HG03575 (cell line): Measurements from ENCODE around the gene NGEF.

Source experiments
- ATAC-seq: cut with Tn5 transposase; IDR thresholded peaks from one replicate; pipeline ENCODE4 v1.9.1; 2021; ENCODE audit not compliant: unreplicated experiment, insufficient number of reproducible peaks, low FRiP score; ENCODE audit errors: extremely low read depth

The NGEF gene

DNA sequence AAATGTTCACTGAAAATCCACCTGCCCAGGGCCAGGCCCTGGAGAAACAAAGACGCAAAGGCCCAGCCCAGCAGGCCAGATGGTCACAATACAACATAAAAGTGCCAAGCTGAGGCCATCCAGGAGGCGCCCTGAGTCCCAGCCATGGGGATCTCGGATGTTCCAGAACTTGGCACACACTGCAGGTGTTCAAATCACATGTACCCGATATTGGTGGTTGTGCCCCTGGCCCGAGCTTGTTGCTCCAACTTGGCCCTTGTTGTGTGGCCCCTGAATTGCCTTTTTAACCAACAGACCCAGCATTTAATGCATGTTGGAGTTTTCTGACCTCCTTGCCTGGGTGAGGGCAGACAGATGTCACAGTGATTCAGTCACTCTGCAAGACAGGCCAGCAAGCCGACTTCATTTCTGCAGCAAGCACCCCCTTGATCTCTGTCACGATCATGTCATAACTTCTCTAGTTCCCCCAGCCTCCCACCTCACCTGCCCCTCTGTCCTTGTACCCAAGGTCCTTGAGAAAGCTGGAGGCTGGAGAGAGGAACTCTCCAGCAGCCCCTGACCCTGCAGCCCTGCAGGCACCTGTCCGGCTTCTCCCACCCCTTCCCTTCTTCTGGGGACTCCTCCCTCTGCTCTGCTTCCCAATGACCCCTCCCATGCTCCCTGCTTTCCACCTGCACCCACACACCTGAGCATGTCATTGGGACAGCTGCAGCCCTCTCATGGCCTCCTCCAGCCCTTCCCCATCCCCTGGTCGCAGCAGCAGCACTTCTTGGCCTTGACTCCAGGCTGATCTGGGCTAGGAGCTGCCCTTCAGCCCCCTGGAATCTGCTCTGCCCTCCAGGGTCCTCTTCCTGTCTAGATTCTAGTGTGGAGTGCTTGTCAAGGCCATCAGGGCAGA, 9.1 kb downstream of the NGEF start:
- ATAC-seq, result no peak

DNA sequence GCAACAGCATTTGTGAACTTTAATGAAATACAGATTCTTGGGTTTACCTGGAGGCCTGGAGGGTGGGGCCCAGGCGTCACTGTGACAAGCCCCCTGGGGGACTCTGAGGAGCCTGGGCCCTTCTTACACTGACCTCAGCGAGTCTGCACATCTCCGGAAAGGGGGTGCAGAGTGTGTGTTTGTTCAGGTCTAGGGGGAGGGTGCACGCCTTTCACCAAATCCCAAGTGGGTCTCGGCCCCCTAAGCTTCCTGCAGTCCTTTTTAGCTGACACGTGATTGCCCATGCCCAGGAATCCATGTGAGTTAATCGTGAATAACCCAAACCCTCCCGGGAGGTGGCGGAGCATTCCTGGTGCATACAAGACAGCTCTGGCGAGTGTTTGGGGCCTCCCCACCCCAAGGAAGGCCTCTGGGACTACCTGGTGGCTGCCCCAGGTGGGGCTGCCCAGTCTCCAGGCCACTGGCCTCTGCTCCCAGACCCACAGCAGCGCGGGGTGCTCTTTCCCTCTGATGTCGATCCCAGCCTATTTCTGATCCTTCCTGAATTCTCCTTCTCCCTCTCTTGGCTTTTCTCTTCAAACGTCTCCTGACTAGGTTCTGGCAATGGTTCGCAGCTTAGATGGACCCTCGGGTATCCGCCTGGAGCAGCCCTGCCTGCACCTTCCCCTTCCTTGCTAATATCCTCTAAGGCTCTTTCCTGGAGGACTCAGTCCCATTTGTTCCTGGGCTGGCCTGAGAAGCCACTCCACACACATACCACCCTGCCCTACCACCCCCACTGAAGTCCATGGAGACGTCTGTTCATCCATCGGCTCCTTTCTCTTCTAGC, 10.0 kb downstream of the NGEF start:
- no peak for ATAC-seq

GRCh38 chr2:233000886-233001750, 11.9 kb downstream of the NGEF start:
- ATAC-seq, result no peak

DNA sequence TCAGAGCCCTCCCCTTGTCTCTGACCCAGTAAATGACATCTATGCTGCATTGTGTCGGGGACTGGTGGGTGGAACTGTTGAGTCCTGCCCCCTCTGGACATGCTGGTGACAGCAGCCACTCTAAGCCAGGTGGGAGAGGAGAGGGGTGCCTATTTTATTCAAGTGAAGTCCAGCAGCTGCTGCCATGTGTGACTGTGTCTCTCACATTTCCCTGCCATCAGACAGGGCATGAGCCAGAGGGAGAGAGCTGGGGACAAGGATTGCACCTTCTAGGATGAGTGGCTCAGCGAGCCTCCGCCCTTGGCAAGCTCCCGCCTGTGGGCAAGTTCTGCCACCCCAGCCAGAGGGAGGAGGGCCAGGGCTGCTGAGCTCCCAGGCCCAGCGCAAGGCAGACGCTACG, 13.7 kb downstream of the NGEF start:
- ATAC-seq, result no peak

DNA sequence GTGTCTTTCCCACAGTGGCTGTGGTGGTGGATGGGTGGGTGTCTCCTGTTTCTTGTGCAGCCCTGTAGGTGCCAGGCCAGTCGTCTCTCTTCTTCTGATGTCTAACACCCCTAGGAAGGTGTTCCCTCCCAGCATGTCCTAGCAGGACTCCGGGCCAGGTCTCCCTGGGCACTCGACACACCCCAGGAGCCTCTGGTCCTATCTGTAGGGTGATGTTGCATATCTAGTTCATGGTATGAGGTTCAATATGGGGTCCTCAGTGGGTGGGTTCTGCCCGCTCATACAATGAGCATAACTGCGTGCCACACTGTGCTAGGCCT, 14.4 kb downstream of the NGEF start:
- no peak for ATAC-seq

DNA sequence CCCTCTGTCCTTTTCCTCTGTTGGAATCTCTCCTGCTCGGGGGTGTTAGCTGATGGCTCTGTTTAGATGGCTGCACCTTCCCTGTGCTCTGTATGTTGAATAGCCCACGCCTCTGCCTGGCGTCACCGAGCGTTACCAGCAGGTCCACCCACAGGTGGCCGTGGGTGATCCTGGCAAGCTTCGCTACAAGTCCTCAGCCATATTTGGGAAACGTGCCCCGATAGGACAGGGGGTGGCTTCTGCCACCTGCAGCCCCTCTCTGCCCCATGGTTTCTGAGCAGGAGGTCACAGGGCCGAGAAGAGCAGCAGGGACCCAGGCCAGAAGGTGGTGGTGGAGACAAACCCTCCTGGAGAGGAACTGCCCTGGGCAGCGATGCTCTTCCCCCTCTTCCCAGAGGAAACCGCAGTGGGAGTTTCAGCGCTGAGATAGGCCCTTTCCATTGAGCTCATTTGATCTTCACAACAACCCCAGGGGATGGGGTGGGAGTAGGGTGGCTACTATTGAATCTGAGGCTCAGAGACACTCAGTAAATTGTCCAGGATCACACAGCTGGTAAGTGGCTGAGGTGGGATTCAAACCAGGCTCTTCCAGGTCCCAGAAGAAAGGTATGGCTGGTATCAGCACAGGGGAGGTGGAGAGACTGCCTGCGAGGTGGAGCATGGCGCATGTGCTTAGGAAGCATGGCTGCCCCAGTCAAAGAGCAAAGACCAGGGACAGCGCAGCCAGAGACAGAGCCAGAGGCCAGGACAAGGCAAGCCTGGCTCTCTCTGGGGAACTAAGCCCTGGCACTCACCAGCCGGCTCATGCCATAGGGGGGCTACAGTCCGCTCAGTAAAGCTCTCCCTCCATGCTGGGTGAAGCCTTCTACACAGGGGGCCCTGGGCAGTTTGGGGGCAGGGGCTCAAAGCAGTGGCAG, 15.0 kb downstream of the NGEF start:
- no peak for ATAC-seq

DNA sequence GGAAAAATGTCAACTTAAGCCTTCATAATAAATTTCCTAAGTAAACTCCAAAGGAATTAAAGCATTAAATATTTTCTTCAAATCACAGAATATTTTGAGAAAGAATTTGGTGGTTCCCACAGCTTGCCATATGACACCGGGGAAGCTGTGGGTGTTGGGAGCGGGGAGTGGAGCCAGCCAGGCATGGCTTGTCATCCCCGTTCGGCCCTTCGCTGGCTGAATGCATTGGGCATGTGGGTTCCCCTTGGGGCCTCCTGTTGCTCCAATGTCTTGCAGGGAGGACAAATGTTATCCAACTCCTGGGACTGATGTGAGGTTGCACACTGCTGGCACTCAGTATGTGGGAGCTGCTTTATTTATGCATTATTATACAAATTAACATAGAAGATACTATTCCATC, 18.6 kb downstream of the NGEF start:
- no peak for ATAC-seq

GRCh38 chr2:232993231-232993821, 19.7 kb downstream of the NGEF start:
- no peak for ATAC-seq

- no peak for ATAC-seq
Observed at GRCh38 chr2:232986155-232986554, 26.9 kb downstream of the NGEF start.

GRCh38 chr2:232984451-232985207, 28.4 kb downstream of the NGEF start:
- no peak for ATAC-seq

DNA sequence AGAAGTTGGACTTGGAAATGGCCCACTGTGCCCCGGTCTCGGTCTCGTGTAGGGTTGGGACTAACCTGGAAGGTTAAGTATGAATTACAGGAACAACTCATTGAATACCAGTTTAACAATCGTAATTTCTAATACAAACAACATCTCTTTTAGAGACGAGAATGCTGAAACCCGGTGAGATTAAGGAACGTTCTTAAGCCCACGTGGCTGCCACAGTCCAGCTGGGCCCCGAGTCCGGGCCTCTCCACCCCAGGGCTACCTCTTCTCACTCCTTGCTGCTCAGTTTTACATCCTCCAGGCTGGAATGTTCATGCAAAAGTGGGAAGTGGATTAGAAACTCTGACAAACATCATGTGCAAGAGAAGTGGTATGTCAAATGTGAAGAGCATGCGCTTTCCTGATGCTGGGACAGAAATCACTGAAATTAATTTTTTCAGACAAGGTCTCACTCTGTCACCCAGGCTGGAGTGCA, 29.4 kb downstream of the NGEF start:
- no peak for ATAC-seq

DNA sequence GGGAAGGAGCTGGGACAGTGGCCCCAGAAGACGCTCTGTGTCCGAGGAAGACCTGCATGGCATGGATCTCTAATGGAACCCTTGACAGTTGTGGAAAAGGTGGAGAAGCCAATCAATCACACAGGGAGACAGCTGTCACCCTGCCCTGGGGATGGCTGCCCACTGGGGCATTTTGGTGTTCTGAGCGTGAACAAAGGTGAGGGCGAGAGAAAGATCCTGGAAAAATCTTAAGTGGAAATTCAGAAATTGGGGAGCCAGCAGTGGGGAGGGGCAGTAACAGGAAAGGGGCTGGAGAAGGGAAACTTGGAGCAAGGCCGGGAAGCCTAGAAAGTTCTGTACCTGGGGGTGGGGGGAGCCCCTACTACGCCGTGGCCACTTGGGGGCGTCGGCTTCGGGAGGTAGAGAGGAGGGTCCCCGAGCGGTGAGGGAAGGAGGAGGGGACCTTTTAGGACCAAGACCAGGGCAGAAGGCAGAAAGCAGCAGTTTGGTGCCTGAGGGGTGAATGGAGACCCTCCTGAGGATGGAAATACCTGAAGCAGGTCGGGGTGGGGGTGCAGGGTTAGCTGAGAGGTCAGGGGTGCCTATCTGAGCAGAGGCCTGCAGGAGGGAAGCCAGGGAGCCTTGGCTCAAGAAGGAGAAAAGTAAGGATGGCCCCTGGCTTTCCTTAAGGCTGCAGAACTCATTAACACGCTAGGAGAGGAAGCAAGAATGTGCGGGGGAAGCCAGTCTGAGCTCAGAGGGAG, 30.0 kb downstream of the NGEF start:
- ATAC-seq, result no peak

- no peak for ATAC-seq
Observed at GRCh38 chr2:232981767-232982360, 31.2 kb downstream of the NGEF start.

DNA sequence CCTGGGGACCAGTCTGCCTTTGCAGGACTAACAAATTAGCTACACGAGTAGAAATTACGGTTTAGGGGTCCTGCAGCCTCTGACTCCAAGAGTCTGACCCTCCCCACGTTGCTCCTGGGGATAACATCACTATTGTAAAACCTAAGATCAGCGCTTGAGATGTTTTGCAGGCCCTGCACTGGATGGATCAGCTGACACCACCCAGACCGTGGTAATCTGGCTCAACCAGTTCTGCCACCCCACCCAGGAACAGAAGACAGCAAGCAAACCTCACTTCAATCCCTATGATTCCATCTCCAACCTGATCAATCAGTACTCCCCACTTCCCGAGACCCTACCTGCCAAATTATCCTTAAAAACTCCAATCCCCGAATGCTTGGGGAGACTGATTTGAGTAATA, 31.7 kb downstream of the NGEF start:
- ATAC-seq, result no peak

GRCh38 chr2:232980683-232981082, 32.4 kb downstream of the NGEF start:
- no peak for ATAC-seq

- no peak for ATAC-seq
Observed at GRCh38 chr2:232979871-232980461, 33.1 kb downstream of the NGEF start.
